Activated CD8-positive, alpha-beta memory T cell treated with anti-CD3 and anti-CD28 coated beads for 24 hours (primary cell): ENCODE results near the gene SPACA4.
"Not testable (repeated sequence)": the region's sequence is repeated elsewhere in the genome, so short reads cannot be mapped to it uniquely, and the experiment has no call there.

Experiments
- DNase-seq: peaks from one replicate; pipeline ENCODE4 v3.0.0-alpha.2; 2020

The SPACA4 gene

DNA sequence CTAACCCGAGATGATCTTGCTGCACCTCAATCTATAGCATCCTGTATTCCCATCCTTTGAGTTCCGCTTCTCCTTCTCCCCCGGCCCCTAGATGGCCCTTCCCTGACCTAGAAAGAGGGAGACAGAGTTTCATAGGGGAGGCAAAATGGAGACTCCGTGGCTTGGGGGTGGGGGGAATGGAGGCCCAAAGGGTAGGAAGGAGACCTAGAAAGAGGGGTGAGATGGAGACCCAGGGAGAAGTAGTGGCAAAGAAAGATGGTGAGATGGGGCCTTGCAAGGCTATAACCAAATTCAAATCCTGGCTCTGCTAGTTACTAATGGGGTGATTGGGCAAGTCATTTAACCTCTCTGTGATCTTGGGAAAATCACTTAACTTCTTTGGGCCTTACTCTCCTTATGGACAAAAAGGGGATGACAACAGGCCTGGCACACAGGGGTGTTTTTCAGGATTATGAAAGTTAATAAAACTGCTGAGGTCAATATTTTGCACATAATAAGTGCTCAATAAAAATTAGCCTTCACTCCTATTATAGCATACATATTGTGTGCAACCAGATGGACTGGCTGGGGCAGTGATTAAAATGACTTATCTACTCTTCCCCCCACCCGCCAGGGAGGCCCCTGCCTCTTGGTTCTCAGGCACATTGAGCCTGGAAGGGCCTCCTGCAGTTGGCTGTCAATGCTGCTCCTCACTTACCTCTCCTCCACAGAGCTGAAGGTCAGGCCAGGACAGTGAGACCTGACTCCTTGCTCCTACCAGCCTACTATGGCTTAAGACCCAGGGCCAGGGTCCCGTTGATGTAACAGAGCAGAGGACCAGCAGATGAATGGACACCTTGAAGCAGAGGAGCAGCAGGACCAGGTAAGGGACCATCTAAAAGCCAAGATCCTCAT lies 13.4 kb downstream of the SPACA4 start:
- no peak for DNase-seq

DNA sequence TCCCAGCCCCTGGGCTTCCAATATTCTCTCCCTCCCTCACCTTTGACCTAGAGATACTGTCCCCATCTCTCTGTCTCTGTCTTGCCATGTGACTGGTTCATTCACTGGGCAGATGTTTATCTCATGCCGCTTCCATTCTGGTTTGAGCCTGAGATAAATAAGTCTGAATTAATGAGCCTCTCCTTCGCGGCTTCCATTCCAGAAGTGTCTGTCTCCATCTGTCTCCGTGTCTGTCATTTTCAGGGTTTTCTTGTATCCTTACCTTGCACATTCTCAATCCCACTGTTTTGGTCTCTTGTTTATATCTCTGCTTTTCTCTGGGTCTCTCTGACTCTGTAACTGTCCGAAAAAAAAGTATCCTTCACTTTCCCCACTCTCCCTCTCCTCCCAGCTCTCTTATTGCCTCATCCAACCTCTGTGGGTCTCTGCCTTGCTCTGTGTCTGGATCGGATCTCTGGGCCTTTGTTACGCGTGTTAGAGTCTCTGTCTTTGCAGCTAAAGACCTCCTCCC lies 17.1 kb downstream of the SPACA4 start:
- DNase-seq, result no peak

DNA sequence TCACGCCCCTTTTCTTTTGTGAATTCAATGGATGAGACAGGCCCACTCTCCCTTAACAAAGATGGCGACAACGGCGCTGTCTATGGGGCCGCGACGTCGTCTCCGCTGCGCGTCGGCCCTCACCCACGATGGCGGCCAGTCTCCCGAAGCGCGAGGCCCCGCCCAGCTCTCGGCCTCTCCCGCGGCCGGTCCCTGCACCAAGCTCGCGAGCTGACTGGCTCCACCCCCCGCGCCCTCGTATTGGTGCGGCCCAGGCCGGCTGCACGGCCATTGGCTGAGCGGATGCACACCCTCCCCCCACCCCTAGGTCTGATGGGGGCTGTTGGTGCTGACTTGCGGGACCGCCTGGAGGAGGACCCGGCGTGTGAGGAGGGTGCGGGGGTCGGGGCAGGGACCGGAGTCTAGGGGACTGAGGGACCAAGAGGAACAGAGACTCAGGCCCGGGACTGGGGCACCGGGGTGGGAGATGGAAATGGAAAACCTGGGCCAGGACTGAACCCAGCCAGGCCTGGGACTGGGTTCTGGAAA lies 17.6 kb downstream of the SPACA4 start:
- peak; percentile 98 for DNase-seq

DNA sequence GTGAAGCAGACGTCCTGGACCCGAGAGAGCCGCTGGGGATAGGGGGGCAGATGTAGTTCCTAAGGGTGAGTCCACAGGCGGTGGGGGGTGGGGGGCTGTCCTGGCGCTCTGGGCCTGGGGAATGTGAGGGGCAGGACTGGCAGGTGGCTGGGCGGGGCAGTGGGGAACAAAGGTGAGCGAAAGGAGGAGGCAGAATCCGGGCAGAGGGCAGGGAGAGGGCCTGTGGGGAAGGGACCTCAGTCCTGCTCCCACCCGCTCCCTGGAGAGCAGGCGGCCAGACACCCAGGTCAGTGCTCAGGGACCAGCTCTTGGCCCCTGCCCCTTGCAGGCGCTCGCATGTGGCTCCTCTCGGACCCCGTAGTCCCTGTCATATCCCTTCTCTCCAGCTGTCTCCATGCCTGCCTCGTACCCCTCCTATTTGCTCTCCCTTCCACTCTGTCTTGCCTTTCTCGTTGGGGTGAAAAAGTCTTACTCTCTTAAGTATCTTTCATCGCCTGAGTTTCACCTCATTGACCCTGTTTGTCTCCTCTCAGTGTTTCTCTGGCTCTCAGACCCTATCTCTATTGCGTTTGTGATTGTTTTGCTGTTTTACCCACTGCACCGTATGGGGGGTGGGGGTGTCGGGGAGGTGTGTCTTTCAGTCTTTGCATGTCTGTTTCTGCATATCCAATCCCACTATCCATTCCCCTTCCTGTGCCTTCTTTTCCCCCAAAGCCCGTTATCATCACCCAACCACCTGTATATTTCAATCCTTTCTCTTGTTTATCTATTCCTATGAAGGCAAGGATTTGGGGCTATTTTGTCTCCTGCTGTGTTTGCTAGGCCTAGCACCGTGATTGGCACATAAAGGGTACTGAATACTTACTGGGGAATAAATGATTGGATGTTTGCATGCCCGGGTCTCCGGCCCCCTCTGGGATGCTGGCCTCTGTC lies 18.5 kb downstream of the SPACA4 start:
- no peak for DNase-seq

DNA sequence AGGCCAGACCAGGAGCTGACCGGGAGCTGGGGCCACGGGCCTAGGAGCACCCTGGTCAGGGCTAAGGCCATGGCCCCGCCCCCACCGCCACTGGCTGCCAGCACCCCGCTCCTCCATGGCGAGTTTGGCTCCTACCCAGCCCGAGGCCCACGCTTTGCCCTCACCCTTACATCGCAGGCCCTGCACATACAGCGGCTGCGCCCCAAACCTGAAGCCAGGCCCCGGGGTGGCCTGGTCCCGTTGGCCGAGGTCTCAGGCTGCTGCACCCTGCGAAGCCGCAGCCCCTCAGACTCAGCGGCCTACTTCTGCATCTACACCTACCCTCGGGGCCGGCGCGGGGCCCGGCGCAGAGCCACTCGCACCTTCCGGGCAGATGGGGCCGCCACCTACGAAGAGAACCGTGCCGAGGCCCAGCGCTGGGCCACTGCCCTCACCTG lies 19.4 kb downstream of the SPACA4 start:
- peak; percentile 50 for DNase-seq

DNA sequence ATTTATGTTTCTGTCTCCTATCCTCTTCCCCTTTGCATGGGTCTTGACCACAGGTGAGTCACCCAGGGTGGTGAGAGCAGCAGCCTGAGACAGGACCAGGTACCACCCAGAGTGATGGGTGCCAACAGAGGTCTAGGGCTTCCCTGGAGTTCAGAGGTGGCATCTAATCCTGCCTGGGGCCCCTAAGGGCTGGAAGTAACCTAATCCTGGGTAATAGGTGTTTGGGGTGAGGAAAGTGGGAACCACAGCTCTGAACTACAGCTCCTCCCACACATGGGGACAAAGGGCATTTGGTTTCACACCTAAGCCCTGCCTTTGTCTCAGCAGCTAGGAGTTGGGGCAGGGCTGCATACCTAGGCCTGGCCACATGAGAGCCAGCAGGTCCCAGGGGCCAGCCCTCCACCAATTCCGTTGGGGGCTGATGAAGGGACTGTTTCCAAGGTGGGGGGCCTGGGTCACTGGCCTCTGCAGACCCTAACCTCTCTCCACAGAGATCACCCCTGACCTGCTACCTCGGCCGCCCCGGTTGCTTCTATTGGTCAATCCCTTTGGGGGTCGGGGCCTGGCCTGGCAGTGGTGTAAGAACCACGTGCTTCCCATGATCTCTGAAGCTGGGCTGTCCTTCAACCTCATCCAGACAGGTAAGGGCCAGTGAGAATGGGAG lies 20.8 kb downstream of the SPACA4 start:
- DNase-seq, result peak; percentile 68

DNA sequence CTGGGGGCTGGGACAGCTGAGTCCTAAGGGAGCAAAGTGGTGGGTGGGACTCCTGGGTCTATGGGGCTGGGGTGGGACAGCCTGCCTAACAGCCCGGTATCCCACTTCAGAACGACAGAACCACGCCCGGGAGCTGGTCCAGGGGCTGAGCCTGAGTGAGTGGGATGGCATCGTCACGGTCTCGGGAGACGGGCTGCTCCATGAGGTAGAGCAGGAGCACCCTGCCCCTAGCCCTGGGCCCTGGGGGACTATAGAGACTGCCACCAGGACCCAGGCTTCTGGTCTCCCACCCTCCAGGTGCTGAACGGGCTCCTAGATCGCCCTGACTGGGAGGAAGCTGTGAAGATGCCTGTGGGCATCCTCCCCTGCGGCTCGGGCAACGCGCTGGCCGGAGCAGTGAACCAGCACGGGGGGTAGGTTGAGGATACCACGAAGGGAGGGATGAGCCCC lies 21.3 kb downstream of the SPACA4 start:
- DNase-seq, result no peak

DNA sequence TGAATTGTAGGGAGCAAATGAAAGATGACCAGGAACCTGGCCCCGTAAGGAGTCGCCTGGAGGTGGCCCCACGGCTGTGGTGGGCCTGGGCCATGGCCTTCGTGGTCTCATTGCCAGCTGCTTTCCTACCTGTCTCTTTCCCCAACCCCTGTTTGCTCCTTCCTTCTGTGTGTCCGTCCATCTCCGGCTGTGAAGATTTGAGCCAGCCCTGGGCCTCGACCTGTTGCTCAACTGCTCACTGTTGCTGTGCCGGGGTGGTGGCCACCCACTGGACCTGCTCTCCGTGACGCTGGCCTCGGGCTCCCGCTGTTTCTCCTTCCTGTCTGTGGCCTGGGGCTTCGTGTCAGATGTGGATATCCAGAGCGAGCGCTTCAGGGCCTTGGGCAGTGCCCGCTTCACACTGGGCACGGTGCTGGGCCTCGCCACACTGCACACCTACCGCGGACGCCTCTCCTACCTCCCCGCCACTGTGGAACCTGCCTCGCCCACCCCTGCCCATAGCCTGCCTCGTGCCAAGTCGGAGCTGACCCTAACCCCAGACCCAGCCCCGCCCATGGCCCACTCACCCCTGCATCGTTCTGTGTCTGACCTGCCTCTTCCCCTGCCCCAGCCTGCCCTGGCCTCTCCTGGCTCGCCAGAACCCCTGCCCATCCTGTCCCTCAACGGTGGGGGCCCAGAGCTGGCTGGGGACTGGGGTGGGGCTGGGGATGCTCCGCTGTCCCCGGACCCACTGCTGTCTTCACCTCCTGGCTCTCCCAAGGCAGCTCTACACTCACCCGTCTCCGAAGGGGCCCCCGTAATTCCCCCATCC lies 22.1 kb downstream of the SPACA4 start:
- peak; percentile 53 for DNase-seq

DNA sequence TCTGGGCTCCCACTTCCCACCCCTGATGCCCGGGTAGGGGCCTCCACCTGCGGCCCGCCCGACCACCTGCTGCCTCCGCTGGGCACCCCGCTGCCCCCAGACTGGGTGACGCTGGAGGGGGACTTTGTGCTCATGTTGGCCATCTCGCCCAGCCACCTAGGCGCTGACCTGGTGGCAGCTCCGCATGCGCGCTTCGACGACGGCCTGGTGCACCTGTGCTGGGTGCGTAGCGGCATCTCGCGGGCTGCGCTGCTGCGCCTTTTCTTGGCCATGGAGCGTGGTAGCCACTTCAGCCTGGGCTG lies 22.7 kb downstream of the SPACA4 start:
- peak; percentile 55 for DNase-seq

DNA sequence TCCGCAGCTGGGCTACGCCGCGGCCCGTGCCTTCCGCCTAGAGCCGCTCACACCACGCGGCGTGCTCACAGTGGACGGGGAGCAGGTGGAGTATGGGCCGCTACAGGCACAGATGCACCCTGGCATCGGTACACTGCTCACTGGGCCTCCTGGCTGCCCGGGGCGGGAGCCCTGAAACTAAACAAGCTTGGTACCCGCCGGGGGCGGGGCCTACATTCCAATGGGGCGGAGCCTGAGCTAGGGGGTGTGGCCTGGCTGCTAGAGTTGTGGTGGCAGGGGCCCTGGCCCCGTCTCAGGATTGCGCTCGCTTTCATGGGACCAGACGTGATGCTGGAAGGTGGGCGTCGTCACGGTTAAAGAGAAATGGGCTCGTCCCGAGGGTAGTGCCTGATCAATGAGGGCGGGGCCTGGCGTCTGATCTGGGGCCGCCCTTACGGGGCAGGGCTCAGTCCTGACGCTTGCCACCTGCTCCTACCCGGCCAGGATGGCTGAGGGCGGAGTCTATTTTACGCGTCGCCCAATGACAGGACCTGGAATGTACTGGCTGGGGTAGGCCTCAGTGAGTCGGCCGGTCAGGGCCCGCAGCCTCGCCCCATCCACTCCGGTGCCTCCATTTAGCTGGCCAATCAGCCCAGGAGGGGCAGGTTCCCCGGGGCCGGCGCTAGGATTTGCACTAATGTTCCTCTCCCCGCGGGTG lies 23.2 kb downstream of the SPACA4 start:
- peak; percentile 67 for DNase-seq

DNA sequence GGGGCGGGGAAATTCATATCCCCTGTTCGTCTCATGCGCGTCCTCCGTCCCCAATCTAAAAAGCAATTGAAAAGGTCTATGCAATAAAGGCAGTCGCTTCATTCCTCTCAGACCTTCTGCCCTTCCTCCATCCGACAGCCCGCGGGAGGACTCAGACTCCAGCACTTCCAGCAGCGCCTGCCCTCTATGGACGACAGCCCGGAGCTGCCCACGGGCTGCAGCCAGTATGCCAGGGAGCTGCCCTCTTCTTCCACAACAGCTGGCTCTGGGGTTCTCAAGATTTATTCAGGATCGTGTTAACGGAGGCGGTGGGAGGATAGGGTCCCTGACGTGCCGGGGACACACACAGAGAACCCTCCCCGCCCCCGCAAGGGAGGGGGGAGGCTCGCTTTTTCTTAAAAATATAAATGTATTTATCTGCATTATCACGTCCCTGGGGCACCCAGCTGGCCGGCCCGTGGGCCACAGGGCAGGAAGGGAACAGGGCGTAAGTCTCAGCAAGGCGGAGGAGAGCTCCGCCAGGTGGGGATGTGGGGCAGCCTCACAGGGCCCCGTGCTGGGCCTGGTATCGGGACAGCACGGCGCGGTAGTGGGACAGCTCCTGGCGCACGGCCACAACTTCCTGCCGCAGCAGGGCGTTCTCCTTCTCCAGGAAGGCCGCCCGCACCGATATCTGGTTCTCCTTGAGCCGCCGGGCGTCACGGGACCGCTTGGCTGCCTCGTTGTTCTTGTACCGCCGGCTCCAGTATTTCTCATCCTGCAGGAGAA lies 23.9 kb downstream of the SPACA4 start:
- no peak for DNase-seq

DNA sequence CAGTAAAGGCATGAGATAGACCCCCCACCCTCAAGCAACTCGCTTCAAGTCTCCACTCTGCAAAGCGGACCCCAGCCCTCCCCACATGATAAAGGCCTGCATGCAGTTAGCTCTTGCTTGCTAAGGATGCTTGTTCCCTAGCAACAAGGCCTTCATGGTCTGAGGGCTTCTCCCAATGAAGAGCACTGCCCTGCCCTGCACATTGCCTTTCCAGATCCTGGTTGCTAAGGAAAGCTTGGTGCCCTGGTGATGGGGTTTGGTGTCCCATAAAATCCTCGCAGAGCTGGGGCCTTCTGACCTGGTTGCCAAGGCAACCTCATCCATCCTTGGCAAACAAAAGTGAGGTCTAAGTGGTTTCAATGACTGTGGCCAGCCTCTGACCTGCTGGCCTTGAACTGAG lies 24.7 kb downstream of the SPACA4 start:
- DNase-seq, result no peak

DNA sequence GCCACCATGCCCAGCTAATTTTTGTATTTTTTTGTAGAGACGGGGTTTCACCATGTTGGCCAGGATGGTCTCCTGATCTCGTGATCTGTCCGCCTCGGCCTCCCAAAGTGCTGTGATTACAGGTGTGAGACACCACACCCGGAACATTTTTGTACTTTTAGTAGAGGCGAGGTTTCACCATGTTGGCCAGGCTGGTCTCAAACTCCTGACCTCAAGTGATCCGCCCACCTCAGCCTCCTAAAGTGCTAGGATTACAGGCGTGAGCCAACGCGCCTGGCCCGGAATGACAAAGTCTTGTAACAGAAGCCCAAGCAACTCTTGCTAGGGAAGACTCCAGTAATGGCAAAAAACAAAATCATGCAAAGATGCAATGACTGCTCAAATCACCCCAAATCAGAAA lies 25.7 kb downstream of the SPACA4 start:
- not testable (repeated sequence) for DNase-seq

DNA sequence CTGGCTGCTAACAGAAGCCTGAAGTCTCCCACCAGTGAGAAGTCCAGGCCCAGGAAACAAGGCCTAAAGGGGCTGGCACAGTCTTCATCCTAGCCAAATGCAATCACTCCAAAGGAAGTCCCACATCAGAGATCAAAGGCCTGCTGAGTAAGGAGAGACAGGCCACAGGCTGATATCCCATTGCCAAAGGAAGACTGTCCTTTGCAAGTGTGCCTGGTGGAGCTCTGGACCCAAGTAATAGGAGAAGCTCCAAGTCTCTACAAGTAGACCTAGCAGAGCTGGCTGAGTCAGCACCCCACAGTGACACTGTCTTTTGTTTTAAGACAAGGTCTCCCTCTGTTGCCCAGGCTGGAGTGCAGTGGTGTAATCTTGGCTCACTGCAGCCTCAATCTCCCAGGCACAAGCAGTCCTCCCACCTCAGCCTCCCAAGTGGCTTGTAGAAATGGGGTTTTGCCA lies 26.2 kb downstream of the SPACA4 start:
- DNase-seq, result no peak

DNA sequence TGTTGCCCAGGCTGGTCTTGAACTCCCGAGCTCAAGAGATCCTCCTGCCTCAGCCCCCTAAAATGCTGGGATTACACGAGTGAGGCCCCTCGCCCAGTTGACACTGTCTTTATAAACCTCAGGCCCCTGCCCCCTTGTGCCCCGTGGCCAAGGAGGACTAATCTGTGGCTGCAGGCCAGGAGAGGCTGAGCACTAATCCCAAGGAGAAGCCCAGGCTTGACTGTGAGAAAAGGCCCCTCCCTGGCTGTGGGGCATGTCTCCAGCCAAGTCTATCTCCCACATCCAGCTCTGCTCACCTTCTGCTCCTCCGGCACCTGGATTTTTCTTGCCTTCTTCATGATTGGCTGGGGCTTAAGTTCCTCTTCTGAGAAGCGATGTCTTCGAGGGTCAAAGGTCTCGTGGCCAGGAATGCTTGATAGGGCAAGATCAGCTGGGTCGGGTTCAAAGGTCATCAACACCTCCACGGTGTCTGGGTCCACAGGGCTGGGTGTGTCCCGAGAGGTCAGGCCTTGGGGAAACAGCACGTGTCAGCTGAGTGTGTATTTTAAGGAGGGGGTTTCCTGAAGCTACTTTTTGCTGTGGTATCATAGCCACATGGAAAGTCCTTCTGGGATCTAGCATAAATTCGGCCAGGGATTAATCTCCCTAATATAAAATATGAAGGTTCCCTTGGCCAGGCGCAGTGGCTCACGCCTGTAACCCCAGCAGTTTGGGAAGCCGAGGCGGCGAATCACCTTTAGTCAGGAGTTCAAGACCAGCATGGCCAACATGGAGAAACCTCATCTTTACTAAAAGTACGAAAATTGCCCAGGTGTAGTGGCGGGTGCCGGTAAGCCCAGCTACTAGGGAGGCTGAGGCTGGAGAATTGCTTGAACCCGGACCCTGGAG lies 26.9 kb downstream of the SPACA4 start:
- no peak for DNase-seq

DNA sequence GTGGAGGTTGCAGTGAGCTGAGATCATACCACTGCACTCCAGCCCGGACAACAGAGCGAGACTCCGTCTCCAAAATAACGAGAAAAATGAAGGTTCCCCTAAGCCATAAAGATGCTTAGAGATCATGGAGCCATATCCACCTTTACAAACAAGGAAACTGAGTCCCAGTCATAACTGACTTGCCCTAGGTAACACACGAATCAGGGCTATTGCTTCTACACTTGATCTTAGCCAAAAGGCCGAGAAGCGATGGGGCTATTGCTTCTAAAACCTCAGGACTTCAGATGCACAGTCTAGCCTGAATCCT lies 27.4 kb downstream of the SPACA4 start:
- no peak for DNase-seq

DNA sequence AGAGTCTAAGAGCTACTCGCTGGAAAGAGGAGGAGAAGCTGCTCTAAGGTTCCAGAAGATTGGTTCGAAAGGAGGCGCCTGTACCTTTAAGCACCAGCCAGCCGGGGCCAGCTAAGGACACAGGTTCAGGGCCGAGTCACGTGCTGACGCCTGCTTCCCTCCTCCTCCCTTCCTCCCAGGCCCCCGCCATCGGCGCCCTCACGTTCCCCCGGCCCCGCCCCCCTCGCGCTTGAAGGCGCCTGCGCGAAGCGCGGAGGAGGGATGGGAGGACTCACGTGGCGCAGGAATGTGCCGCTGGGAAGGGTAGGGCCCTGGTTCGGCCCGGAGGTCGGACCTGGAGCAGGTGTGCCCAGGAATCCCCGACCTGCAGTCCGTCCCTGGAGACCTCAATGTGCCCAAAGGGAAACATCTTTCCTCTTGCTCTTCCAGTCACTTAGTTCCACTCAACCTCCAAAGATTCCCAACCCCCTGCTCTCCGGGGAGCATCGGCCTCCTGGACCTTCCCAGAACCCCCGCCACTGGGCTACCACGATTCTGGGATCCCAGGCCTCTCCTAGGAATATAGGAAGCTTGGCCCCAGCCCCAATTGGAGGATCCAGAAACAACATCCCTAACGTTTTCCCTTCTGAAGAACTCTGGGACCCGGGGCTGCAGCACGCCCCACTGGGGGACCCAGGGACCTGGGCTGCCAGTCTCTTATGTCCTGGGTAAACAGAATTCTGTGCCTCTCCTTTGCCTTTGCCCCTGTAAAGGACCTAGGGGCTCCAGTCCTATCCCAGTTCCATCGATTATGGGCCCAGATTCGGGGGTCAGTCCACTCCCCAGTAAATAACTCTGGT lies 28.1 kb downstream of the SPACA4 start:
- DNase-seq, result peak; percentile 96

DNA sequence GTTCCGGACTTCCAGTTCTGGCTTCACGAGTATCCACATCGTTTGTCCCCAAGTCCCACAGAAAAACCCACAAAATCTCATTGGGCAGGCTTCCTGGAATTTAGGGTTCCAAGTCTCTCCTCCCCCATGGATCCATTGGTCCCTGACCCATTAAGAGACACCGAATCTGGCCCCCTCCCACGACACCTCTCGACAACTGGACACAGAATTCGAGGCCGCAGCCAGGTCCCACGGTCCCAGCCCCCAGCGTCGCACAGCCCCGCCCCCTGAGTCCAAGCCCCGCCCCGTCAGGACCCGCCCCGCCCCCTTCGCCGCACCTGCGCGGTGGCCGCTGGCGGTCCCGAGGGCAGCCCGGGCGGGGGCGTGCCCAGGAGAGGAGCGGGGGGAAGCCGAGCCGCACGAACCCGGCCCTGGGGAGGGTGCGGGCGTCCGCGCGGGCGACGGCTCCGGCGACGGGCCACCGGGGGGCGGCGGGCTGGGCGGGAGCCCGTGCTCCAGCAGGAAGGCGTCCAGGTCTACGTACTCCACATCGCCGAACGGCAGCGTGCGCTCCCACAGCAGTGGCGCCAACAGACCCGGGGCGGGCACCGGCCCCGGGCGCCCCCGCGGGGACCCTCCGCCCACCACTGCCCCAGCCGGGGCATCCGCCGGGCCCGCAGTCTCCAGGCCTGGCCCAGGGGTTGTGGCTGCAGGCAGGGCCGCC lies 28.9 kb downstream of the SPACA4 start:
- peak; percentile 91 for DNase-seq
